B cell (primary cell): ENCODE data around the gene ERAP2. TPM values are rescaled to one million over a fixed set of nuclear protein-coding genes. Genes with fewer than 3 reads are reported as not detected.
A peak's percentile ranks its signal among the peaks of the same experiment; 100 is the strongest.

Source experiments
- ATAC-seq: fragments of 200-7000 bp; cut with Tn5 transposase; one replicate; pipeline ENCODE4 v1.10.0; 2021; ENCODE audit warnings: low read depth, mild to moderate bottlenecking, moderate number of reproducible peaks, moderate library complexity
- CTCF ChIA-PET: fragments of 350-600 bp; sonication (Branson Sonifier 250); formaldehyde crosslinking; loops from one replicate; lab custom pipeline; 2021; ENCODE audit warnings: antibody characterized with exemption, inconsistent platforms; lab: Charles Lee
- POLR2A ChIA-PET: fragments of 350-600 bp; sonication (Branson Sonifier 250); formaldehyde crosslinking; loops from one replicate; lab custom pipeline; 2021; ENCODE audit warnings: antibody characterized with exemption; lab: Charles Lee
- DNase-seq: peaks from one replicate; pipeline ENCODE4 v3.0.0; 2013
- H2AFZ ChIP-seq: 2 replicates; pipeline ENCODE4 v1.6.1; 2012; ENCODE audit warnings: mild to moderate bottlenecking, low read depth, low read length; ENCODE audit not compliant: insufficient read depth, poor library complexity, severe bottlenecking
- H3K27ac ChIP-seq, 2 donors: 1 replicate in 1 of 2; 2 replicates in 1 of 2; pipeline ENCODE4 v1.5.1; 2012 to 2013; ENCODE audit warnings: low read length in 2 of 2, mild to moderate bottlenecking in 2 of 2, moderate library complexity in 1 of 2
- H3K27me3 ChIP-seq, 4 experiments: fragments of 200-600 bp in 1 of 4; sonication (generic) in 1 of 4; replicated peaks in 1 of 4; 1 replicate in 2 of 4; 2 replicates in 2 of 4; pipeline versions ENCODE4 v1.6.1 to v1.7.0; 2013 to 2016; ENCODE audit warnings: low read length in 3 of 4, mild to moderate bottlenecking in 2 of 4, mixed read lengths in 1 of 4, moderate library complexity in 1 of 4; ENCODE audit not compliant: insufficient read depth in 4 of 4, control insufficient read depth in 3 of 4; ENCODE audit errors: control extremely low read depth in 1 of 4
- H3K36me3 ChIP-seq, 2 experiments: replicated peaks in 1 of 2; 1 replicate in 1 of 2; 2 replicates in 1 of 2; pipeline versions ENCODE4 v1.6.1 to v1.7.1; 2013; ENCODE audit warnings: low read length in 1 of 2; ENCODE audit not compliant: insufficient read depth in 2 of 2, control insufficient read depth in 1 of 2; ENCODE audit errors: control extremely low read depth in 1 of 2, extremely low read depth in 1 of 2
- H3K4me1 ChIP-seq, 2 donors: fragments of 200-600 bp in 1 of 2; sonication (generic) in 1 of 2; 1 replicate in 1 of 2; 2 replicates in 1 of 2; pipeline versions ENCODE4 v1.5.1 to v1.6.1; 2013 to 2017; ENCODE audit warnings: low read length in 2 of 2; ENCODE audit not compliant: control insufficient read depth in 2 of 2, insufficient read depth in 2 of 2
- H3K4me2 ChIP-seq: replicated peaks from 2 replicates; pipeline ENCODE3; 2012; ENCODE audit warnings: mild to moderate bottlenecking, low read depth, low read length; ENCODE audit not compliant: poor library complexity, severe bottlenecking
- H3K4me3 ChIP-seq, 5 experiments: fragments of 200-600 bp in 1 of 5; sonication (generic) in 1 of 5; 1 replicate in 3 of 5; 2 replicates in 2 of 5; pipeline versions ENCODE4 v1.5.1 to v1.7.0; 2011 to 2016; ENCODE audit warnings: low read length in 4 of 5, mild to moderate bottlenecking in 4 of 5, low read depth in 2 of 5, control low read depth in 1 of 5, moderate library complexity in 1 of 5; ENCODE audit not compliant: insufficient read depth in 1 of 5; ENCODE audit errors: control extremely low read depth in 1 of 5, extremely low read depth in 1 of 5
- H3K79me2 ChIP-seq: fragments of 200-600 bp; sonication (generic); one replicate; pipeline ENCODE4 v1.6.0; 2016; ENCODE audit warnings: low read length; ENCODE audit not compliant: control insufficient read depth, insufficient read depth
- H3K9ac ChIP-seq: fragments of 200-600 bp; sonication (generic); 2 replicates; pipeline ENCODE4 v1.6.1; 2017; ENCODE audit warnings: mild to moderate bottlenecking, low read length, moderate library complexity
- H3K9me3 ChIP-seq, 3 donors: one replicate each; pipeline versions ENCODE4 v1.6.1 to v1.7.1; 2013; ENCODE audit warnings: low read length in 2 of 3; ENCODE audit not compliant: control insufficient read depth in 2 of 3, insufficient read depth in 1 of 3; ENCODE audit errors: control extremely low read depth in 1 of 3
- H4K20me1 ChIP-seq: 2 replicates; pipeline ENCODE4 v1.6.0; 2012; ENCODE audit warnings: mild to moderate bottlenecking, low read length; ENCODE audit not compliant: insufficient read depth, control insufficient read depth, poor library complexity, severe bottlenecking
- H3K27ac Mint-ChIP-seq: one replicate; pipeline ENCODE4 v1.8.0; 2021; ENCODE audit warnings: mixed read lengths
- H3K27me3 Mint-ChIP-seq: one replicate; pipeline ENCODE4 v1.8.0; 2021; ENCODE audit warnings: mixed read lengths
- H3K4me1 Mint-ChIP-seq: one replicate; pipeline ENCODE4 v1.8.0; 2021; ENCODE audit warnings: mixed read lengths
- H3K4me3 Mint-ChIP-seq: one replicate; pipeline ENCODE4 v1.8.0; 2021; ENCODE audit warnings: mixed read lengths
- H3K9me3 Mint-ChIP-seq: one replicate; pipeline ENCODE4 v1.8.0; 2022; ENCODE audit warnings: mixed read lengths; ENCODE audit not compliant: insufficient read depth
- CTCF ChIP-seq: fragments of 200-600 bp; IDR thresholded peaks from one replicate; pipeline ENCODE4 v1.8.0; 2022; ENCODE audit warnings: antibody characterized with exemption, mild to moderate bottlenecking
- EZH2 ChIP-seq: IDR thresholded peaks from 2 replicates; pipeline ENCODE4 v1.6.1; 2012; ENCODE audit warnings: borderline replicate concordance, low read depth, mild to moderate bottlenecking, moderate library complexity, low read length; ENCODE audit not compliant: insufficient read depth, poor library complexity, severe bottlenecking
- WGBS: methylation state at CpG from one replicate; pipeline ENCODE4 v1.1.5; 2013; ENCODE audit warnings: missing lambda C conversion rate; ENCODE audit not compliant: insufficient coverage; 5-methylcytosine and 5-hydroxymethylcytosine counted together
- intact Hi-C: fragments of 100-400 bp; cut with micrococcal nuclease; formaldehyde crosslinking; loops from one replicate; pipeline ENCODE4 v1.10.0; 2022
- polyA plus RNA-seq: library from polyadenylated mRNA; depleted of rRNA; stranded (reverse); fragments of >200 nt; gene quantifications from 2 replicates; pipeline ENCODE4 v1.2.3, GENCODE V29; 2012
- total RNA-seq, 2 donors: library from RNA; stranded (reverse); fragments of 120-200 nt in 1 of 2; gene quantifications; 1 replicate in 1 of 2; 2 replicates in 1 of 2; pipeline versions ENCODE4 v1.2.3 to v1.2.4, GENCODE V29; 2013 to 2022

ERAP2 gene
- total and polyA plus RNA-seq, 2 donors (not counting 1 experiment from before 2014, with no cell fraction given), result 18.5 to 74.2 TPM

DNA sequence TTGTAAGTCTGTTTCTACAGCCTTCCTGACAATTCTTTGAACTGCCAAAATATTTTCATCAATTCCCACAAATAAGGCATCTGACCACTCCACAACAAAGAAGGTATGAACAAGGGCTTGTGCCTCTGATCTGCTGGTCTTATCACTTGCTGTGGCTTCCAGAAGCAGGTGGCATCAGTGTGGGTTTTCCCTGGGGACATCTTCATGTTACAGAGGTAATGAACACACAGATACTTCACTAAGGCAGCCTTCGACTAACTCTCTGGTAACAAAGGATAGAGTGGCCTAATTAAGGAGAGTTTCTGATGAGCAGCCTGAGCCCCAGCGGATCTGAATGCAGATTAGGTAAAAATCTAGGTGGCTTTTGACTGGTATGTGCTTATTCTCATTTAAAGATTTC lies 15.2 kb upstream of the ERAP2 start:
- Mint-ChIP-seq H3K27me3 (peaks cover 5% of the 10 kb centered on the region), H3K4me1 (peaks cover 7% of the 10 kb centered on the region), H3K9me3 (no peaks in the 10 kb centered on the region), H3K27ac (no peak overlapping the region), H3K4me3 (no peak overlapping the region)
- DNase-seq, result peak; percentile 59
- H4K20me1 ChIP-seq, result no peaks in the 10 kb centered on the region
- peaks cover 0 to 7% of the 10 kb centered on the region in 2 donors for H3K4me1 ChIP-seq
- no peaks in the 10 kb centered on the region for H3K36me3 ChIP-seq
- H3K79me2 ChIP-seq, result no peaks in the 10 kb centered on the region
- ChIA-PET POLR2A (no interaction called here), CTCF (interaction anchor here (0.6 to 0.9 kb wide), 3 partner anchors 8 to 301 kb away, joined by 3 to 4 read pairs (median 4); no protein-coding TSS in a partner anchor)
- intact Hi-C loops, result no loop called here
- no peak overlapping the region for H2AFZ ChIP-seq
- H3K4me3 ChIP-seq, result no peak overlapping the region
- no peak overlapping the region for H3K27ac ChIP-seq
- H3K27me3 ChIP-seq, result no peaks in the 10 kb centered on the region
- ATAC-seq, result peak; percentile 70
- TF ChIP-seq EZH2 (no peak), CTCF (no peak)
- no peak overlapping the region for H3K9ac ChIP-seq
- no peak overlapping the region for H3K4me2 ChIP-seq
- 56% methylated on average over 1 of the region's 2 CpGs for WGBS
- H3K9me3 ChIP-seq, result no peaks in the 10 kb centered on the region

DNA sequence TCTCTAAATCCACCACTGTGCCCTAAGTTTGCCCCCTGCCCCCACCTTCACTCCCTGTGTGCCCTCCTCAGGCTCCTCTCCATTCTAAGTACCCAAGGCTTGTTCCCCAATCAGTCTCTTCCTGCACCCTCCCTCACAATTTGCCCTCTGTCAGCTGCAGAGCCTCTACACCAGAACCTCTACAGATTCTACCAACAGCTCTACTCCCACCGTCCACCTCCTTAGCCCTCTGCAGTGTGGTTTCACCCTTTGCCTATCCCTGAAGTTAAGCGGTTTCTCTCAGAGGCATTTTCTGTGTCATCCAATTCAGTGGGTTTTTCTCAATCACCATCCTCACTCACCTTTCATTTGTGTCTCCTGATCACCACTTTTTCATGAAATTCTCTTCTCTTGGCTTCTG lies 13.2 kb upstream of the ERAP2 start:
- 90% methylated on average over 2 of the region's 2 CpGs for WGBS
- TF ChIP-seq EZH2 (no peak), CTCF (no peak)
- Histone ChIP-seq H3K27me3 (no peaks in the 10 kb centered on the region), H3K4me2 (no peak overlapping the region), H3K9ac (no peak overlapping the region), H4K20me1 (no peaks in the 10 kb centered on the region), H3K4me3 (no peak overlapping the region), H3K27ac (no peak overlapping the region), H2AFZ (no peak overlapping the region), H3K36me3 (no peaks in the 10 kb centered on the region), H3K4me1 (peaks cover 0 to 7% of the 10 kb centered on the region in 2 donors), H3K9me3 (no peaks in the 10 kb centered on the region), H3K79me2 (no peaks in the 10 kb centered on the region)
- CTCF ChIA-PET, result interaction anchor here (1.0 to 1.5 kb wide), 3 partner anchors 13 to 298 kb away, joined by 3 to 11 read pairs (median 4); partner anchors contain the start of gene ERAP2
- H3K27ac Mint-ChIP-seq, result no peak overlapping the region
- intact Hi-C loops, result no loop called here
- ATAC-seq (no peak), DNase-seq (no peak)
- POLR2A ChIA-PET, result no interaction called here
- H3K4me3 Mint-ChIP-seq, result no peak overlapping the region
- H3K27me3 Mint-ChIP-seq, result peaks cover 5% of the 10 kb centered on the region
- peaks cover 7% of the 10 kb centered on the region for H3K4me1 Mint-ChIP-seq
- no peaks in the 10 kb centered on the region for H3K9me3 Mint-ChIP-seq
